Astrocyte (in vitro differentiated cells and primary cell): Measurements from ENCODE around the gene KIRREL3. TPM values are rescaled to one million over a fixed set of nuclear protein-coding genes. Genes with fewer than 3 reads are reported as not detected.

Source experiments
- DNase-seq: peaks from one replicate; pipeline ENCODE4 v3.0.0-alpha.2; 2010; ENCODE audit warnings: low read depth
- FAIRE-seq: peaks from 2 replicates; lab custom pipeline; 2011; peaks lifted over from hg19 to GRCh38; lab: Jason Lieb, UNC
- H2AFZ ChIP-seq: 2 replicates; pipeline ENCODE4 v1.6.0; 2012; ENCODE audit warnings: low read depth, low read length, inconsistent platforms
- H3K27ac ChIP-seq: 2 replicates; pipeline ENCODE4 v1.5.1; 2011; ENCODE audit warnings: low read depth, low read length, inconsistent platforms
- H3K27me3 ChIP-seq: 2 replicates; pipeline ENCODE4 v1.6.0; 2011; ENCODE audit warnings: low read length, inconsistent platforms; ENCODE audit not compliant: insufficient read depth
- H3K36me3 ChIP-seq: 2 replicates; pipeline ENCODE4 v1.5.1; 2011; ENCODE audit warnings: low read length, inconsistent platforms; ENCODE audit not compliant: insufficient read depth
- H3K4me1 ChIP-seq: 2 replicates; pipeline ENCODE4 v1.5.1; 2011; ENCODE audit warnings: low read length, inconsistent platforms; ENCODE audit not compliant: insufficient read depth
- H3K4me2 ChIP-seq: 2 replicates; pipeline ENCODE4 v1.6.0; 2012; ENCODE audit warnings: low read length, inconsistent platforms
- H3K4me3 ChIP-seq: 2 replicates; pipeline ENCODE4 v1.5.1; 2011; ENCODE audit warnings: low read depth, mild to moderate bottlenecking, low read length, inconsistent platforms; ENCODE audit not compliant: insufficient read depth
- H3K79me2 ChIP-seq: 2 replicates; pipeline ENCODE4 v1.6.0; 2012; ENCODE audit warnings: mild to moderate bottlenecking, low read length, inconsistent platforms; ENCODE audit not compliant: insufficient read depth
- H3K9ac ChIP-seq: 2 replicates; pipeline ENCODE4 v1.6.0; 2012; ENCODE audit warnings: mild to moderate bottlenecking, low read length, inconsistent platforms
- H3K9me3 ChIP-seq: 2 replicates; pipeline ENCODE4 v1.5.1; 2012; ENCODE audit warnings: low read depth, mild to moderate bottlenecking, low read length, inconsistent platforms; ENCODE audit not compliant: insufficient read depth
- H4K20me1 ChIP-seq: 2 replicates; pipeline ENCODE4 v1.6.0; 2012; ENCODE audit warnings: low read length, inconsistent platforms; ENCODE audit not compliant: insufficient read depth
- H3K27ac Mint-ChIP-seq: one replicate; pipeline ENCODE4 v1.8.0; 2021; ENCODE audit warnings: mild to moderate bottlenecking, mixed read lengths; ENCODE audit not compliant: unreplicated experiment
- H3K27me3 Mint-ChIP-seq: one replicate; pipeline ENCODE4 v1.8.0; 2021; ENCODE audit warnings: low read depth, mixed read lengths; ENCODE audit not compliant: unreplicated experiment
- H3K36me3 Mint-ChIP-seq: one replicate; pipeline ENCODE4 v1.8.0; 2021; ENCODE audit warnings: low read depth, mixed read lengths; ENCODE audit not compliant: unreplicated experiment
- H3K4me1 Mint-ChIP-seq: one replicate; pipeline ENCODE4 v1.8.0; 2021; ENCODE audit warnings: low read depth, mixed read lengths; ENCODE audit not compliant: unreplicated experiment
- H3K4me3 Mint-ChIP-seq: one replicate; pipeline ENCODE4 v1.8.0; 2021; ENCODE audit warnings: mild to moderate bottlenecking, moderate library complexity, mixed read lengths; ENCODE audit not compliant: unreplicated experiment
- H3K9me3 Mint-ChIP-seq: one replicate; pipeline ENCODE4 v1.8.0; 2021; ENCODE audit warnings: mild to moderate bottlenecking, mixed read lengths; ENCODE audit not compliant: unreplicated experiment
- CTCF ChIP-seq: IDR thresholded peaks from 2 replicates; pipeline ENCODE4 v1.5.1; 2011; ENCODE audit warnings: low read depth, mild to moderate bottlenecking, inconsistent platforms, low read length, moderate library complexity; ENCODE audit not compliant: insufficient read depth
- EZH2 ChIP-seq: IDR thresholded peaks from 2 replicates; pipeline ENCODE4 v1.6.1; 2012; ENCODE audit warnings: mild to moderate bottlenecking, low read length, inconsistent platforms; ENCODE audit not compliant: insufficient read depth
- total RNA-seq: library from RNA; stranded (reverse); gene quantifications from 2 replicates; pipeline ENCODE4 v1.2.1, GENCODE V29; 2021

The KIRREL3 gene
- total RNA-seq, 1 donor from 2014 or later = 0.91 TPM

- H2AFZ ChIP-seq = no peak overlapping the region
- Mint-ChIP-seq H3K36me3 (no peaks in the 10 kb centered on the region), H3K4me3 (no peak overlapping the region), H3K27ac (no peak overlapping the region), H3K9me3 (no peaks in the 10 kb centered on the region), H3K27me3 (peaks cover 14% of the 10 kb centered on the region), H3K4me1 (peaks cover 31% of the 10 kb centered on the region)
- H3K4me3 ChIP-seq = no peak overlapping the region
- no peaks in the 10 kb centered on the region for H3K36me3 ChIP-seq
- DNase-seq = no peak
- no peaks in the 10 kb centered on the region for H3K79me2 ChIP-seq
- no peak overlapping the region for H3K27ac ChIP-seq
- no peak for FAIRE-seq
- H3K9ac ChIP-seq = no peak overlapping the region
- no peaks in the 10 kb centered on the region for H3K27me3 ChIP-seq
- TF ChIP-seq CTCF (no peak), EZH2 (no peak)
- H4K20me1 ChIP-seq = no peaks in the 10 kb centered on the region
- H3K4me2 ChIP-seq = no peak overlapping the region
- H3K4me1 ChIP-seq = peaks cover 20% of the 10 kb centered on the region
- no peaks in the 10 kb centered on the region for H3K9me3 ChIP-seq
These were observed 367.2 kb downstream of the KIRREL3 start for GRCh38 chr11:126633330-126633729.

- Histone ChIP-seq H3K27ac (no peak overlapping the region), H3K9ac (no peak overlapping the region), H3K4me2 (no peak overlapping the region), H3K36me3 (no peaks in the 10 kb centered on the region), H3K4me1 (no peaks in the 10 kb centered on the region), H2AFZ (no peak overlapping the region), H3K27me3 (no peaks in the 10 kb centered on the region), H4K20me1 (no peaks in the 10 kb centered on the region), H3K79me2 (no peaks in the 10 kb centered on the region), H3K9me3 (no peaks in the 10 kb centered on the region), H3K4me3 (no peak overlapping the region)
- Mint-ChIP-seq H3K27me3 (peaks cover 16% of the 10 kb centered on the region), H3K4me1 (peaks cover 10% of the 10 kb centered on the region), H3K9me3 (peaks cover 2% of the 10 kb centered on the region), H3K36me3 (no peaks in the 10 kb centered on the region), H3K27ac (no peak overlapping the region), H3K4me3 (no peak overlapping the region)
- DNase-seq (no peak), FAIRE-seq (no peak)
- TF ChIP-seq CTCF = no peak
- TF ChIP-seq EZH2 = no peak
These were observed 369.4 kb downstream of the KIRREL3 start for GRCh38 chr11:126630893-126631798.

GRCh38 chr11:126630488-126630887 lies 370.1 kb downstream of the KIRREL3 start:
- Histone ChIP-seq H3K4me3 (no peak overlapping the region), H3K4me1 (no peaks in the 10 kb centered on the region), H3K27me3 (no peaks in the 10 kb centered on the region), H3K9ac (no peak overlapping the region), H3K36me3 (no peaks in the 10 kb centered on the region), H3K4me2 (no peak overlapping the region), H3K9me3 (no peaks in the 10 kb centered on the region), H2AFZ (no peak overlapping the region), H3K79me2 (no peaks in the 10 kb centered on the region), H4K20me1 (no peaks in the 10 kb centered on the region), H3K27ac (no peak overlapping the region)
- DNase-seq = no peak
- TF ChIP-seq EZH2 = no peak
- no peak for TF ChIP-seq CTCF
- Mint-ChIP-seq H3K4me1 (peaks cover 8% of the 10 kb centered on the region), H3K4me3 (no peak overlapping the region), H3K9me3 (peaks cover 2% of the 10 kb centered on the region), H3K27me3 (peaks cover 19% of the 10 kb centered on the region), H3K36me3 (no peaks in the 10 kb centered on the region), H3K27ac (no peak overlapping the region)
- no peak for FAIRE-seq
